SH-SY5Y (cell line): Measurements from ENCODE around the gene PPP2R3B.

Source experiments
- GATA2 ChIP-seq: IDR thresholded peaks from 2 replicates; pipeline ENCODE4 v1.6.1; 2011; ENCODE audit warnings: mild to moderate bottlenecking, low read depth, low read length
- GATA3 ChIP-seq: IDR thresholded peaks from 2 replicates; pipeline ENCODE4 v1.6.1; 2011; ENCODE audit warnings: low read depth, mild to moderate bottlenecking, low read length, moderate library complexity

- TF ChIP-seq GATA2 (no peak), GATA3 (no peak)
Measured at GRCh38 chrX:386239-386767, 404 bp downstream of the PPP2R3B start.
